GM19463 (cell line): ENCODE results near the gene RANBP9.

Source experiments
- ATAC-seq: cut with Tn5 transposase; IDR thresholded peaks from one replicate; pipeline ENCODE4 v1.9.1; 2021; ENCODE audit warnings: mild to moderate bottlenecking, moderate library complexity; ENCODE audit not compliant: unreplicated experiment

RANBP9 gene

GRCh38 chr6:13679996-13680395 is 31.6 kb downstream of the RANBP9 start:
- ATAC-seq: no peak

GRCh38 chr6:13678255-13678983 is 33.2 kb downstream of the RANBP9 start:
- no peak for ATAC-seq

GRCh38 chr6:13677878-13678254 is 33.8 kb downstream of the RANBP9 start:
- no peak for ATAC-seq

GRCh38 chr6:13676551-13677156 is 35.0 kb downstream of the RANBP9 start:
- ATAC-seq: no peak

GRCh38 chr6:13674533-13675190 is 37.0 kb downstream of the RANBP9 start:
- ATAC-seq: no peak

GRCh38 chr6:13673825-13674444 is 37.7 kb downstream of the RANBP9 start:
- ATAC-seq: no peak

GRCh38 chr6:13673368-13673767 is 38.3 kb downstream of the RANBP9 start:
- no peak for ATAC-seq

- ATAC-seq: no peak
These were observed 38.7 kb downstream of the RANBP9 start for GRCh38 chr6:13672904-13673303.

- ATAC-seq: no peak
These were observed 40.0 kb downstream of the RANBP9 start for GRCh38 chr6:13671548-13672127.

GRCh38 chr6:13669476-13669875 is 42.2 kb downstream of the RANBP9 start:
- no peak for ATAC-seq

- peak; percentile 70 for ATAC-seq
These were observed 43.2 kb downstream of the RANBP9 start for GRCh38 chr6:13668291-13668928.

- ATAC-seq: no peak
These were observed 44.0 kb downstream of the RANBP9 start for GRCh38 chr6:13667655-13668054.

- ATAC-seq: no peak
These were observed 45.2 kb downstream of the RANBP9 start for GRCh38 chr6:13666194-13667105.

- ATAC-seq: no peak
These were observed 46.8 kb downstream of the RANBP9 start for GRCh38 chr6:13664703-13665352.

GRCh38 chr6:13663986-13664385 is 47.6 kb downstream of the RANBP9 start:
- ATAC-seq: no peak

- no peak for ATAC-seq
These were observed 48.8 kb downstream of the RANBP9 start for GRCh38 chr6:13662651-13663334.

GRCh38 chr6:13661647-13662046 is 50.0 kb downstream of the RANBP9 start:
- ATAC-seq: no peak

GRCh38 chr6:13660893-13661292 is 50.7 kb downstream of the RANBP9 start:
- ATAC-seq: no peak

- ATAC-seq: no peak
These were observed 51.4 kb downstream of the RANBP9 start for GRCh38 chr6:13660273-13660672.
